Measurements from ENCODE around the gene MRPL38.
"Not testable (repeated sequence)": the region's sequence is repeated elsewhere in the genome, so short reads cannot be mapped to it uniquely, and the experiment has no call there.

The MRPL38 gene

GRCh38 chr17:75896415-75897159 is 8.1 kb downstream of the MRPL38 start, which contains the start of gene TRIM65:
TSS of gene TRIM65 (minus strand) at chr17:75896951. CDS start at chr17:75896937, 14 bp downstream.
- peak; percentile 82 to 94 (median 90) for DNase-seq

- peak; percentile 70 to 82 (median 80) for DNase-seq
Observed at GRCh38 chr17:75895370-75896155, 9.1 kb downstream of the MRPL38 start.

- DNase-seq: no peak
Observed at GRCh38 chr17:75894049-75894733, 10.5 kb downstream of the MRPL38 start.

GRCh38 chr17:75893305-75894048 is 11.2 kb downstream of the MRPL38 start:
- DNase-seq: no peak

- no peak for DNase-seq
Observed at GRCh38 chr17:75892556-75893224, 12.0 kb downstream of the MRPL38 start.

- no peak for DNase-seq
Observed at GRCh38 chr17:75891605-75892555, 12.8 kb downstream of the MRPL38 start.

GRCh38 chr17:75891022-75891604 is 13.6 kb downstream of the MRPL38 start:
- no peak for DNase-seq

GRCh38 chr17:75889454-75889853 is 15.2 kb downstream of the MRPL38 start:
- no peak for DNase-seq

- DNase-seq: no peak
Observed at GRCh38 chr17:75888484-75888883, 16.2 kb downstream of the MRPL38 start.

GRCh38 chr17:75885860-75886259 is 18.8 kb downstream of the MRPL38 start:
- not testable (repeated sequence) for DNase-seq

- DNase-seq: peak; percentile 34 to 72 (median 63)
Observed at GRCh38 chr17:75885431-75885830, 19.3 kb downstream of the MRPL38 start.

- DNase-seq: no peak
Observed at GRCh38 chr17:75881678-75882454, 22.8 kb downstream of the MRPL38 start.

GRCh38 chr17:75880266-75880665 is 24.4 kb downstream of the MRPL38 start:
- DNase-seq: no peak

- peak; percentile 67 to 82 (median 74) for DNase-seq
Observed at GRCh38 chr17:75878174-75878998, 26.3 kb downstream of the MRPL38 start, which contains the start of gene TRIM47. TSS of gene TRIM47 (minus strand) at chr17:75878581. CDS start at chr17:75878548, 33 bp downstream.

GRCh38 chr17:75877752-75878173 is 26.9 kb downstream of the MRPL38 start:
- DNase-seq: peak; percentile 69 to 87 (median 77)

GRCh38 chr17:75876938-75877751 is 27.5 kb downstream of the MRPL38 start:
- DNase-seq: peak; percentile 74 to 90 (median 82)
